Ammon's horn (tissue), 1 donor: ENCODE data around the gene MRGPRF.
"Not testable (repeated sequence)": the region's sequence is repeated elsewhere in the genome, so short reads cannot be mapped to it uniquely, and the experiment has no call there.

Experiments
- DNase-seq: peaks from one replicate; pipeline ENCODE4 v3.0.0-alpha.2; 2016; ENCODE audit warnings: low spot score

Gene MRGPRF

GRCh38 chr11:69002570-69003231 is 10.3 kb downstream of the MRGPRF start:
- DNase-seq = no peak

GRCh38 chr11:69002110-69002569 is 10.9 kb downstream of the MRGPRF start:
- no peak for DNase-seq

GRCh38 chr11:69001243-69002081 is 11.6 kb downstream of the MRGPRF start:
- DNase-seq = no peak

- peak; percentile 41 for DNase-seq
Observed at GRCh38 chr11:69000831-69001242, 12.2 kb downstream of the MRGPRF start.

- no peak for DNase-seq
Observed at GRCh38 chr11:69000391-69000790, 12.7 kb downstream of the MRGPRF start.

- not testable (repeated sequence) for DNase-seq
Observed at GRCh38 chr11:68999748-69000355, 13.2 kb downstream of the MRGPRF start.

GRCh38 chr11:68999093-68999747 is 13.8 kb downstream of the MRGPRF start:
- DNase-seq = no peak

GRCh38 chr11:68998390-68998911 is 14.6 kb downstream of the MRGPRF start:
- peak; percentile 54 for DNase-seq

GRCh38 chr11:68997995-68998348 is 15.1 kb downstream of the MRGPRF start:
- DNase-seq = no peak

GRCh38 chr11:68997124-68997994 is 15.7 kb downstream of the MRGPRF start:
- no peak for DNase-seq

- DNase-seq = no peak
Observed at GRCh38 chr11:68996376-68997123, 16.5 kb downstream of the MRGPRF start.

- DNase-seq = no peak
Observed at GRCh38 chr11:68994894-68995285, 18.2 kb downstream of the MRGPRF start.

- no peak for DNase-seq
Observed at GRCh38 chr11:68994161-68994893, 18.7 kb downstream of the MRGPRF start.

GRCh38 chr11:68993546-68993945 is 19.5 kb downstream of the MRGPRF start:
- no peak for DNase-seq

- no peak for DNase-seq
Observed at GRCh38 chr11:68992743-68993255, 20.2 kb downstream of the MRGPRF start.

GRCh38 chr11:68990995-68991780 is 21.9 kb downstream of the MRGPRF start:
- DNase-seq = no peak

- no peak for DNase-seq
Observed at GRCh38 chr11:68989936-68990606, 23.0 kb downstream of the MRGPRF start.

- DNase-seq = no peak
Observed at GRCh38 chr11:68988491-68988890, 24.6 kb downstream of the MRGPRF start.
